C4-2B (cell line): ENCODE results near the gene CIB4.

ENCODE experiments used
- H3K27ac ChIP-seq: fragments of 450-650 bp; 2 replicates; pipeline ENCODE4 v1.5.1; 2017
- ZFX ChIP-seq: fragments of 450-650 bp; IDR thresholded peaks from 2 replicates; pipeline ENCODE4 v1.6.1; 2017
- TF ChIP-seq, protein P1 (sequence below): fragments of 450-650 bp; conservative IDR thresholded peaks from 2 replicates; pipeline ENCODE4 v1.5.1; 2017; ENCODE audit warnings: mild to moderate bottlenecking

CIB4 gene

GRCh38 chr2:26637811-26638310 is 3.3 kb downstream of the CIB4 start:
- TF ChIP-seq, protein P1, sequence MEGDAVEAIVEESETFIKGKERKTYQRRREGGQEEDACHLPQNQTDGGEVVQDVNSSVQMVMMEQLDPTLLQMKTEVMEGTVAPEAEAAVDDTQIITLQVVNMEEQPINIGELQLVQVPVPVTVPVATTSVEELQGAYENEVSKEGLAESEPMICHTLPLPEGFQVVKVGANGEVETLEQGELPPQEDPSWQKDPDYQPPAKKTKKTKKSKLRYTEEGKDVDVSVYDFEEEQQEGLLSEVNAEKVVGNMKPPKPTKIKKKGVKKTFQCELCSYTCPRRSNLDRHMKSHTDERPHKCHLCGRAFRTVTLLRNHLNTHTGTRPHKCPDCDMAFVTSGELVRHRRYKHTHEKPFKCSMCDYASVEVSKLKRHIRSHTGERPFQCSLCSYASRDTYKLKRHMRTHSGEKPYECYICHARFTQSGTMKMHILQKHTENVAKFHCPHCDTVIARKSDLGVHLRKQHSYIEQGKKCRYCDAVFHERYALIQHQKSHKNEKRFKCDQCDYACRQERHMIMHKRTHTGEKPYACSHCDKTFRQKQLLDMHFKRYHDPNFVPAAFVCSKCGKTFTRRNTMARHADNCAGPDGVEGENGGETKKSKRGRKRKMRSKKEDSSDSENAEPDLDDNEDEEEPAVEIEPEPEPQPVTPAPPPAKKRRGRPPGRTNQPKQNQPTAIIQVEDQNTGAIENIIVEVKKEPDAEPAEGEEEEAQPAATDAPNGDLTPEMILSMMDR = no peak
- TF ChIP-seq ZFX = no peak
- no peak overlapping the region for H3K27ac ChIP-seq

- H3K27ac ChIP-seq = no peak overlapping the region
- TF ChIP-seq, protein P1 = no peak
- no peak for TF ChIP-seq ZFX
Measured at GRCh38 chr2:26636935-26637334, 4.2 kb downstream of the CIB4 start.

GRCh38 chr2:26635401-26635800 is 5.8 kb downstream of the CIB4 start:
- no peak for TF ChIP-seq ZFX
- TF ChIP-seq, protein P1 = no peak
- H3K27ac ChIP-seq = no peak overlapping the region

DNA sequence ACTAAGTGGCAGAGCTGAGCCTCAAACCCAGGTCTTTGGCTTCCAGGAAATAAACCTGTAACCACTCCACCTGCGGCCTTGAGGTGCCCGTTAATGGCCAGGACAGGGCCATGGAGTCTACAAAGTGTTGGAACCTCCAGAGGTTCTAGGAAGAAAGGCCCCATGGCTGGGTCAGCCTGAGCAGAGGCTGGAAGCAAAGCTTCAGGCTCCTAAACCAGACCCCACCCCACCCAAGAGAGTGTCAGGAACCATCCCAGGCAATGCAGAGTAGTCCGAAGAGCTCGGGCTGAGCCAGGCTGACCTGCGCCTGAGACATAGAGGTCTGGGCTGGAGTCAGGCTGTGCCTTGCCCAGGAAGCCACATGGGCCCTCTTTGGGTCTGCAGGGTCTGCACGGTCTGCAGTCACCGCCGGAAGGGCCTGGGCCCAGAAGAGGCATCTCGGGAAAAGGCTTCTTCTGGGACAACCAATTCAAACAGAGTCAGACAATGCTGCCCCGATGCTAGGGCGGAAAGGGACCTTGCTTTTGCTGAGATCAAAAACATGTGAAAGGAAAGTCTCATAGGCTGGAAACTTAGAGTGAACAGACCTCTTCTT is 6.4 kb downstream of the CIB4 start:
- TF ChIP-seq, protein P1 = no peak
- no peak for TF ChIP-seq ZFX
- H3K27ac ChIP-seq = no peak overlapping the region

DNA sequence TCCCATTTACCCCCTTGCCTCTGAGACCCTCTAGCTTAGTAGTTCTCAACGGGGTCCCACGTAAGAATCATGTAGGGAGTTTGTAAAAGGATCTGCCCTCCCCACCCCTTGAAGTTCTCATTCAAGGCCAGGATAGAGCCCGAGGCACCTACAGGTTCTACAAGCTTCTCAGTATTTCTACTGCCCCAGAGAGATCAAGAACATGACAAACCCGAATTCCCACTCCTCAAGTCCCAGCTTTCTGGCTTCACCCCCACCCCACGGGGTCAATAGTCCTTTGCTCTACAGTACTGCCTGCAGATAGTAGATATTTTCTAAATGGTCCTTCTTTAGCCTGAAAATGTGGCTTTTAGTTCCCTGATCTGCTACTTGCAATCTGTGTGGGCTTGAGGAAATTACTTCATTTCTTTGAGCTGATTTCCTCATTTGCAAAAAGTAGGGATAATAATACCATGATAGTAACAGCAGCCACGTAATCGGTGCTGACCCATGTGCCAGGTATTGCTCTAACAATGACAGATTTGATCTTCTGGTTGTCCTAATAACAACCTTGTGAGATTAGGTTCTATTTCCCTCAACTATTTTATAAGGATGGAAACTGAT is 7.1 kb downstream of the CIB4 start:
- TF ChIP-seq, protein P1 = no peak
- TF ChIP-seq ZFX = no peak
- H3K27ac ChIP-seq = no peak overlapping the region

DNA sequence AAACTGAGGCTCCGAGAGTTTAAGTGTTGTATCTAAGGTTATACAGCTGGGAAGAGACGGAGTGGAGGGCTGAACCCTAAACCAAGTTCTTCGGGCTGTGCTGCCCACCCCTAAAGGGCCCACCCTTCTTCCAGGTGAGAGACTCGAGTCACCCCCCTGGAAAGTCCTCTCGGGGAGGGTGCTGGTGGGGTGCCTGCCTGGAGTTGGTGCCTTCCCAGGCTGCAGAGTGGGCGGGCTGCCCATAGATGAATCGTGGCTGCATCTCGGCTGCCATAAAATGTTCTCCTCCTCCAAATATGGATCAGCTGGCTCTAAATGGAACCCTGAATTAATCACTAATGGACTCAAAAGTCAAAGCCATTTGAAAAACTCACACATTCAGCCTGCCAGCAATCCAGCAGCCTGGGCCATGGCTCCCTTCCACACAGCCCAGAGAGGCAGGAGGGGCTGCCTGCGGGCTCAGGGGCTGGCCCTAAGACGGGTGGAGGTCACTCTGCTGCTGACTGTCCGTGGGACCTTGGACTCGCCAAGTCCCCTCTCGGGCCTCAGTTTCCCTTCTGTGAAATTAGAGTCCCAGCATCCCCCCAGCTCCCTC is 7.7 kb downstream of the CIB4 start:
- H3K27ac ChIP-seq = no peak overlapping the region
- TF ChIP-seq ZFX = no peak
- TF ChIP-seq, protein P1 = no peak

- H3K27ac ChIP-seq = no peak overlapping the region
- TF ChIP-seq ZFX = no peak
- TF ChIP-seq, protein P1 = no peak
Measured at GRCh38 chr2:26632624-26633185, 8.5 kb downstream of the CIB4 start.
